HEK293T (cell line): ENCODE data around the gene TSPAN5.

Source experiments
- CTCF ChIA-PET: fragments of 350-600 bp; formaldehyde crosslinking; extraction: SDS; loops from one replicate; lab custom pipeline; 2021; ENCODE audit warnings: antibody characterized with exemption, inconsistent platforms; lab: Yijun Ruan, JAX
- POLR2A ChIA-PET: fragments of 350-600 bp; formaldehyde crosslinking; extraction: SDS; loops from one replicate; lab custom pipeline; 2020; ENCODE audit warnings: antibody characterized with exemption, inconsistent platforms; lab: Yijun Ruan, JAX
- DNase-seq: peaks from one replicate; pipeline ENCODE4 v3.0.0; 2012; ENCODE audit warnings: mixed read lengths; ENCODE audit errors: extremely low spot score
- ARNT ChIP-seq: fragments of 450-650 bp; IDR thresholded peaks from 2 replicates; pipeline ENCODE4 v1.6.1; 2017; ENCODE audit warnings: mild to moderate bottlenecking
- BHLHE40 ChIP-seq: fragments of 450-650 bp; IDR thresholded peaks from 2 replicates; pipeline ENCODE4 v1.6.1; 2016; ENCODE audit warnings: mild to moderate bottlenecking, moderate library complexity, borderline replicate concordance
- CTBP1 ChIP-seq: fragments of 450-650 bp; IDR thresholded peaks from 2 replicates; pipeline ENCODE4 v1.6.1; 2016; ENCODE audit warnings: borderline replicate concordance
- ELF4 ChIP-seq: fragments of 450-650 bp; IDR thresholded peaks from 2 replicates; pipeline ENCODE4 v1.6.1; 2017; ENCODE audit warnings: antibody characterized with exemption
- FOXA1 ChIP-seq: fragments of 450-650 bp; IDR thresholded peaks from 2 replicates; pipeline ENCODE4 v1.6.1; 2016; ENCODE audit warnings: mild to moderate bottlenecking
- FOXK2 ChIP-seq: fragments of 450-650 bp; IDR thresholded peaks from 2 replicates; pipeline ENCODE4 v1.6.1; 2016; ENCODE audit warnings: mild to moderate bottlenecking
- FOXM1 ChIP-seq: fragments of 450-650 bp; IDR thresholded peaks from 2 replicates; pipeline ENCODE4 v1.6.1; 2017; ENCODE audit warnings: mild to moderate bottlenecking, borderline replicate concordance
- HDGF ChIP-seq: fragments of 450-650 bp; IDR thresholded peaks from 2 replicates; pipeline ENCODE4 v1.6.1; 2017; ENCODE audit warnings: antibody characterized with exemption, borderline replicate concordance
- L3MBTL2 ChIP-seq: fragments of 450-650 bp; conservative IDR thresholded peaks from 2 replicates; pipeline ENCODE4 v1.6.1; 2016; ENCODE audit warnings: mild to moderate bottlenecking
- LEF1 ChIP-seq: fragments of 450-650 bp; IDR thresholded peaks from 2 replicates; pipeline ENCODE4 v1.6.1; 2017; ENCODE audit warnings: mild to moderate bottlenecking, borderline replicate concordance
- NFRKB ChIP-seq: fragments of 450-650 bp; IDR thresholded peaks from 2 replicates; pipeline ENCODE4 v1.6.1; 2016; ENCODE audit warnings: mild to moderate bottlenecking, moderate library complexity
- SP1 ChIP-seq: fragments of 450-650 bp; IDR thresholded peaks from 2 replicates; pipeline ENCODE4 v1.6.1; 2017
- SUZ12 ChIP-seq: fragments of 450-650 bp; IDR thresholded peaks from 2 replicates; pipeline ENCODE4 v1.6.1; 2016; ENCODE audit warnings: mild to moderate bottlenecking
- TARDBP ChIP-seq: fragments of 450-650 bp; IDR thresholded peaks from 2 replicates; pipeline ENCODE4 v1.6.1; 2016
- ZNF384 ChIP-seq: fragments of 450-650 bp; IDR thresholded peaks from 2 replicates; pipeline ENCODE4 v1.6.1; 2016
- TF ChIP-seq, protein P1 (sequence below): fragments of 450-650 bp; IDR thresholded peaks from 2 replicates; pipeline ENCODE4 v1.6.1; 2016

The TSPAN5 gene

DNA sequence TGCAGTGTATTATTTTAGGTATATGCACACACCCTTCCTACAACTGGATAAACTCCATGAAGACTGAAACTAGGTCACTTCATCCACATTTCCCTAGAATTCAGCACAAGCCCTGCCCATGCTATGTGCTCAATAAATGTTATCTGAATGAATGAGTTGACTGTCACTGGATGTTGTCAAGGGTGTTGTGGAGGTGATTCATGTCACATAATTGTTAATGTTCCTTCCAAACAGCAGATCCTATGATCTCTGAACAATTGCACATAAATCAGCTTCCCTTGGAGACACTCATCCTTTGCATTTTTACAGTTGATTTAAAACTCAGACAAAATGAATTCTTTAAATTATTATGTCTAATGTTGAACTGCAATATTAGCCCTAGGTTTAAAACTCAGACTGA, 154.7 kb downstream of the TSPAN5 start:
- ChIA-PET POLR2A (no interaction called here), CTCF (no interaction called here)
- no peak for TF ChIP-seq BHLHE40
- TF ChIP-seq FOXA1: no peak
- no peak for TF ChIP-seq NFRKB
- TF ChIP-seq TARDBP: no peak
- TF ChIP-seq FOXK2: no peak
- no peak for TF ChIP-seq CTBP1
- no peak for TF ChIP-seq FOXM1
- no peak for TF ChIP-seq ELF4
- no peak for TF ChIP-seq SP1
- TF ChIP-seq ARNT: no peak
- TF ChIP-seq ZNF384: no peak
- no peak for TF ChIP-seq L3MBTL2
- no peak for DNase-seq

DNA sequence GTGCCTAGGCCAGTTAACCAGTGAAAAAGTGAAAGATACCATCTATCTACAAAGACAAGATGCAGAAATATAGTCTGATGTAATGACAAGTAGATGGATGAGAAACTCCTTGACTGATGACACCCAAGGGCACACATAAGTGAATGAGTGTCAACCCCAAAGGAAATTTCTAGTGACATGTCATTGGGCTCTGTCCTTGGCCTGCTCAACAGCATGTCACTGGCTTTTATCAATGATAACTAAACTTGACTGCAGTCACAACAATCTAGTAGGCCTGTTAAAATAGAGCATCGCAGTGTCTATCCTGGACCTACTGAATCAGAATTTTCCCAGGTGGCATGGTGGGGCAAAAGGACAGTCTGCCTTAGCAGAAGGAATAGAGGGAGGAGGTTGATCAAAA, 155.8 kb downstream of the TSPAN5 start:
- ChIA-PET POLR2A (no interaction called here), CTCF (no interaction called here)
- DNase-seq: no peak
- no peak for TF ChIP-seq FOXM1
- no peak for TF ChIP-seq TARDBP
- TF ChIP-seq SP1: no peak
- TF ChIP-seq, protein P1, sequence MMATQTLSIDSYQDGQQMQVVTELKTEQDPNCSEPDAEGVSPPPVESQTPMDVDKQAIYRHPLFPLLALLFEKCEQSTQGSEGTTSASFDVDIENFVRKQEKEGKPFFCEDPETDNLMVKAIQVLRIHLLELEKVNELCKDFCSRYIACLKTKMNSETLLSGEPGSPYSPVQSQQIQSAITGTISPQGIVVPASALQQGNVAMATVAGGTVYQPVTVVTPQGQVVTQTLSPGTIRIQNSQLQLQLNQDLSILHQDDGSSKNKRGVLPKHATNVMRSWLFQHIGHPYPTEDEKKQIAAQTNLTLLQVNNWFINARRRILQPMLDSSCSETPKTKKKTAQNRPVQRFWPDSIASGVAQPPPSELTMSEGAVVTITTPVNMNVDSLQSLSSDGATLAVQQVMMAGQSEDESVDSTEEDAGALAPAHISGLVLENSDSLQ: no peak
- no peak for TF ChIP-seq ELF4
- no peak for TF ChIP-seq ZNF384
- TF ChIP-seq NFRKB: no peak
- TF ChIP-seq FOXA1: no peak
- TF ChIP-seq ARNT: no peak
- no peak for TF ChIP-seq BHLHE40
- TF ChIP-seq LEF1: no peak

DNA sequence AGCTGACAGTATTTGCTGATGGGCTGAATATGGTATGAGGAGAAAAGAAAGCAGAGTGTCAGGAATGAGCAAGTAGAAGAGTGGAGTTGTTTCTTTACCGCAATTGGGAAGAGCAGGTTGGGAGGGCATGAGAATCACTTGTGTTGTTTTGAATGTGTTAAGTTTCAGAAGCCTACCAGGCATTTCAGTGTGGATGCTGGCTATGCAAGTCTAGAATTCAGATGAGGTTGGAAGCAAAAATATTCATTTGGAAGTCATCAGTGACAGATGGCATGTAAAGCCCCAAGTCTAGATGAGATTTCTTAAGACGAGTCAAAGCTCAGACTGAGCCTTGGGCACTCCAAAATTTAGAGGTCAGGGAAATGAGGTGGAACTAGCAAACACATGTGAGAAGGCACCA, 156.4 kb downstream of the TSPAN5 start:
- TF ChIP-seq SP1: no peak
- TF ChIP-seq TARDBP: no peak
- TF ChIP-seq ZNF384: no peak
- TF ChIP-seq L3MBTL2: no peak
- TF ChIP-seq CTBP1: no peak
- TF ChIP-seq ELF4: no peak
- TF ChIP-seq FOXM1: no peak
- TF ChIP-seq FOXA1: no peak
- no peak for TF ChIP-seq NFRKB
- no peak for TF ChIP-seq FOXK2
- TF ChIP-seq, protein P1: no peak
- TF ChIP-seq HDGF: no peak
- no peak for TF ChIP-seq BHLHE40
- TF ChIP-seq SUZ12: no peak
- TF ChIP-seq LEF1: no peak
- no peak for TF ChIP-seq ARNT
- no peak for DNase-seq
- ChIA-PET POLR2A (no interaction called here), CTCF (no interaction called here)

DNA sequence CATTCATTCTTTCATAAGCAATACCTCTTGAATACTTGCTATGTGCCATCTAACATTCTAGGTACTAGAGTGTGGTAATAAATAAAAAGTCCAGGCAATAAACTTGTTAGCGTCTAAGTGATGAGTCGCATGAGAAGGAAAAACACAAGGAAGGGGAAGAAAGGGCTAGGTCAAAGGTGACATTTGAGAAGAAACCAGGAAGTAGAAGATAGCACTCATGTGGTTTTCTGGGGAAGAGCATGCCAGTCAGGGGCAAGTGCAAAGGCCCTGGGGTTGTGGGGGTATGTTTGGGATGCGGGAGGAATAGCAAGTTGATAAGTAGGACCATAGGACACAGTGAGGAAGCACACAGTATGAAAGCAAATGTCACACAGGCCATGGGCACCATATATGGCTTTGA, 157.0 kb downstream of the TSPAN5 start:
- no peak for DNase-seq
- TF ChIP-seq CTBP1 (no peak), ELF4 (no peak), FOXK2 (no peak), FOXA1 (no peak), L3MBTL2 (no peak), BHLHE40 (no peak), SP1 (no peak), ARNT (no peak), SUZ12 (no peak), TARDBP (no peak), HDGF (no peak), LEF1 (no peak), ZNF384 (no peak)
- TF ChIP-seq, protein P1: no peak
- ChIA-PET CTCF (no interaction called here), POLR2A (no interaction called here)

DNA sequence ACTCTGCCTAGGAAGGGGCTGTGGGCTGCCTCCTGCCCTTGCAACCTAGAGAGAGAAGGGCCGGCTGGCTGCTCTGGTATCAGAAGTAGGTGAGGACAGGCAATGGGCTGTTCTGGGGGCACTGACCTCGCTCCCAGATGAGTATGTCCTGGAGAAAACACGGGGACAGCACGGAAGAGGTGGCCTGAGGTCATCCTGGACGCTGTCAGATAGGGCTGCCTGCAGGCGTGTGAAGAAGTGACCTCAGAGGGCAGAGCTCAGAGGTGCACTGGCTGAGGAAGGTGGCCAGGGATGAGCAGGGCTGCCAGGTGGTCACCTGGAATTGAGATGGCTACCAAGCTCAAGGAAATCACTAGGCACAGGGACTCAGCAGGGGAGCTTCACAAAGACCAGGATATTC, 159.6 kb downstream of the TSPAN5 start:
- CTCF ChIA-PET: no interaction called here
- TF ChIP-seq SUZ12 (no peak), ELF4 (no peak), NFRKB (no peak), SP1 (no peak), CTBP1 (no peak), FOXM1 (no peak), FOXK2 (no peak), ARNT (no peak), LEF1 (no peak), ZNF384 (no peak), HDGF (no peak), TARDBP (no peak), L3MBTL2 (no peak), BHLHE40 (no peak), FOXA1 (no peak)
- TF ChIP-seq, protein P1: no peak
- POLR2A ChIA-PET: no interaction called here
- DNase-seq: no peak
